GM12878 (cell line): ENCODE results near the gene ADRA2B. TPM values are rescaled to one million over a fixed set of nuclear protein-coding genes. Genes with fewer than 3 reads are reported as not detected.

Source experiments
- ATAC-seq: fragments of 200-7000 bp; cut with Tn5 transposase; 3 replicates; pipeline ENCODE4 v1.9.1; 2020; ENCODE audit warnings: mild to moderate bottlenecking, moderate library complexity
- BruUV-seq: library from RNA; stranded (reverse); fragments of 400-500 nt; replicated peaks from 2 replicates; lab custom pipeline; 2021; lab: Mats Ljungman, UMichigan
- CTCF ChIA-PET: fragments of 300-600 bp; sonication (Branson Sonifier 250); formaldehyde crosslinking; extraction: SDS; loops from one replicate; lab custom pipeline; 2021; ENCODE audit warnings: inconsistent platforms; lab: Yijun Ruan, JAX
- POLR2A ChIA-PET: fragments of 350-600 bp; formaldehyde crosslinking; extraction: SDS; loops from one replicate; lab custom pipeline; 2021; ENCODE audit warnings: inconsistent platforms; lab: Charles Lee
- RAD21 ChIA-PET: fragments of 300-600 bp; sonication (Branson Sonifier 250); formaldehyde crosslinking; loops from one replicate; lab custom pipeline; 2023; ENCODE audit warnings: antibody characterized with exemption; ENCODE audit not compliant: unreplicated experiment; lab: Charles Lee
- SMC1A ChIA-PET: fragments of 300-600 bp; sonication (Branson Sonifier 250); formaldehyde crosslinking; loops from one replicate; lab custom pipeline; 2023; ENCODE audit not compliant: unreplicated experiment, uncharacterized antibody; lab: Charles Lee
- DNase-seq: peaks from one replicate; pipeline ENCODE4 v3.0.0-alpha.2; 2011; ENCODE audit warnings: low read depth, low spot score
- FAIRE-seq: peaks from 3 replicates; lab custom pipeline; 2011; peaks lifted over from hg19 to GRCh38; lab: Jason Lieb, UNC
- H2AFZ ChIP-seq: 2 replicates; pipeline ENCODE4 v1.6.0; 2011; ENCODE audit warnings: low read depth, low read length, control low read depth; ENCODE audit not compliant: control insufficient read depth
- H3K27ac ChIP-seq: 2 replicates; pipeline ENCODE4 v1.5.1; 2011; ENCODE audit warnings: control low read depth; ENCODE audit not compliant: control insufficient read depth, insufficient read depth
- H3K27me3 ChIP-seq, 2 experiments: replicated peaks in 1 of 2; 2 replicates each; pipeline versions ENCODE4 v1.6.0 to v1.6.1; 2011; ENCODE audit warnings: low read length in 1 of 2; ENCODE audit not compliant: control insufficient read depth in 2 of 2, insufficient read depth in 2 of 2
- H3K36me3 ChIP-seq, 2 experiments: 2 replicates each; pipeline ENCODE4 v1.5.1; 2011; ENCODE audit warnings: low read length in 1 of 2; ENCODE audit not compliant: control insufficient read depth in 2 of 2, insufficient read depth in 2 of 2
- H3K4me1 ChIP-seq: 2 replicates; pipeline ENCODE4 v1.6.1; 2011; ENCODE audit warnings: mild to moderate bottlenecking, low read length, moderate library complexity, mixed read lengths; ENCODE audit not compliant: control insufficient read depth, insufficient read depth
- H3K4me2 ChIP-seq: 2 replicates; pipeline ENCODE4 v1.6.0; 2011; ENCODE audit warnings: control low read depth; ENCODE audit not compliant: control insufficient read depth, insufficient read depth
- H3K4me3 ChIP-seq: fragments of 200-600 bp; sonication (generic); 2 replicates; pipeline ENCODE4 v1.5.1; 2016
- H3K79me2 ChIP-seq: 2 replicates; pipeline ENCODE4 v1.6.0; 2011; ENCODE audit warnings: low read length; ENCODE audit not compliant: control insufficient read depth, insufficient read depth
- H3K9ac ChIP-seq: 2 replicates; pipeline ENCODE4 v1.8.0; 2011; ENCODE audit warnings: low read length, control low read depth, mixed read lengths; ENCODE audit not compliant: control insufficient read depth, insufficient read depth
- H3K9me3 ChIP-seq: replicated peaks from 3 replicates; pipeline ENCODE4 v1.5.1; 2011; ENCODE audit warnings: mild to moderate bottlenecking, low read length; ENCODE audit not compliant: control insufficient read depth, insufficient read depth
- H4K20me1 ChIP-seq: 2 replicates; pipeline ENCODE4 v1.6.0; 2011; ENCODE audit not compliant: control insufficient read depth, insufficient read depth
- BRCA1 ChIP-seq: IDR thresholded peaks from 2 replicates; pipeline ENCODE4 v1.6.1; 2011; ENCODE audit warnings: low read depth, low read length, improper control_type of control experiment
- CEBPB ChIP-seq, 2 experiments: fragments of 150-350 bp in 1 of 2; IDR thresholded peaks; 2 replicates each; pipeline ENCODE4 v1.6.1; 2012 to 2014; ENCODE audit warnings: low read depth in 2 of 2, low read length in 2 of 2, borderline replicate concordance in 1 of 2, inconsistent platforms in 1 of 2
- CTCF ChIP-seq, 3 experiments: IDR thresholded peaks in 2 of 3; conservative IDR thresholded peaks in 1 of 3; 2 replicates each; pipeline ENCODE4 v1.5.1; 2011; ENCODE audit warnings: low read depth in 3 of 3, low read length in 3 of 3, mild to moderate bottlenecking in 3 of 3, control low read depth in 2 of 3, moderate library complexity in 2 of 3, inconsistent platforms in 1 of 3, mixed read lengths in 1 of 3; ENCODE audit not compliant: control insufficient read depth in 2 of 3, insufficient read depth in 1 of 3; ENCODE audit errors: extremely low read depth in 1 of 3
- HDGF ChIP-seq: fragments of 450-650 bp; IDR thresholded peaks from 2 replicates; pipeline ENCODE4 v1.6.1; 2016; ENCODE audit warnings: antibody characterized with exemption
- JUND ChIP-seq: IDR thresholded peaks from 2 replicates; pipeline ENCODE4 v1.6.1; 2012; ENCODE audit warnings: low read depth, mild to moderate bottlenecking, low read length, improper control_type of control experiment, moderate library complexity
- SMC3 ChIP-seq: IDR thresholded peaks from 2 replicates; pipeline ENCODE4 v1.6.1; 2011; ENCODE audit warnings: low read length, improper control_type of control experiment, borderline replicate concordance
- STAT3 ChIP-seq: IDR thresholded peaks from 2 replicates; pipeline ENCODE4 v1.6.1; 2011; ENCODE audit warnings: low read depth, low read length, improper control_type of control experiment
- ZNF592 ChIP-seq: fragments of 450-650 bp; IDR thresholded peaks from 2 replicates; pipeline ENCODE4 v1.6.1; 2017; ENCODE audit warnings: mild to moderate bottlenecking, moderate library complexity
- ZNF622 ChIP-seq: fragments of 450-650 bp; IDR thresholded peaks from 2 replicates; pipeline ENCODE4 v1.6.1; 2017; ENCODE audit warnings: mild to moderate bottlenecking, inconsistent platforms
- WGBS: methylation state at CpG from one replicate; pipeline ENCODE4 v1.1.6; 2016; ENCODE audit warnings: low lambda C conversion rate; ENCODE audit not compliant: insufficient replicate concordance, insufficient coverage; ENCODE audit errors: missing lambda C conversion rate; 5-methylcytosine and 5-hydroxymethylcytosine counted together
- in situ Hi-C: fragments of 300-500 bp; cut with MboI; formaldehyde crosslinking; loops from 9 replicates; pipeline ENCODE4 v1.14.3; 2018; ENCODE audit warnings: mixed read lengths
- intact Hi-C: fragments of 100-400 bp; cut with micrococcal nuclease; formaldehyde crosslinking; loops from one replicate; pipeline ENCODE4 v1.14.2; 2022; ENCODE audit not compliant: unreplicated experiment
- polyA plus RNA-seq, 11 experiments: library from polyadenylated mRNA; depleted of rRNA in 4 of 11; unstranded in 6 of 11; stranded (reverse) in 5 of 11; fragments of >200 nt; fragmentation: Nextera tagmentation in 4 of 11; fragmentation: Illumina TruSeq in 1 of 11; extraction: Ambion mirVana in 4 of 11; extraction: Trizol in 1 of 11; gene quantifications; 1 replicate in 1 of 11; 2 replicates in 10 of 11; pipeline versions ENCODE4 v1.2.1 to v1.2.3, GENCODE V29; 2011 to 2016; ENCODE audit warnings: inconsistent platforms in 2 of 11, missing spikeins in 2 of 11, low read depth in 1 of 11
- total RNA-seq, 4 experiments: library from RNA; depleted of rRNA in 3 of 4; stranded (reverse); fragments of >200 nt in 3 of 4; fragmentation: Illumina TruSeq in 1 of 4; extraction: Trizol in 1 of 4; gene quantifications; 2 replicates each; pipeline versions ENCODE4 v1.2.1 to v1.2.3, GENCODE V29; 2013 to 2021
- TF ChIP-seq, protein P1 (sequence below): fragments of 450-650 bp; formaldehyde crosslinking; IDR thresholded peaks from 2 replicates; pipeline ENCODE4 v1.4.0; 2022; ENCODE audit warnings: mild to moderate bottlenecking, moderate library complexity

ADRA2B gene
- total and polyA plus RNA-seq, 10 of the 15 experiments (the other 5 are each of a cell fraction or from before 2014, with no cell fraction given): 0.01 to 0.10 (median 0.04) TPM; not detected in 6

- DNase-seq: no peak
- ATAC-seq: no peak
- no peaks in the 10 kb centered on the region for H3K79me2 ChIP-seq
- peaks cover 0 to 1% of the 10 kb centered on the region in 2 experiments; a peak in 2 of 4 replicates for H3K27me3 ChIP-seq
- no peaks in the 10 kb centered on the region; the same call in 1 of the 2 replicates for H4K20me1 ChIP-seq
- BruUV-seq: no TSS peak
- ChIA-PET CTCF (interaction anchor here (1.9 to 3.8 kb wide), 3 partner anchors 11 to 97 kb away, joined by 9 to 33 read pairs (median 10); no protein-coding TSS in a partner anchor), POLR2A (no interaction called here), RAD21 (interaction anchor here (1.4 kb wide), 2 partner anchors 84 to 127 kb away, joined by 3 to 5 read pairs; no protein-coding TSS in a partner anchor), SMC1A (interaction anchor here (0.8 to 0.9 kb wide), 2 partner anchors 55 to 94 kb away, joined by 3 read pairs; no protein-coding TSS in a partner anchor)
- H3K4me2 ChIP-seq: no peak overlapping the region
- intact Hi-C loops: loop anchor here (5.0 kb wide), 1 partner anchor 148 kb away; the partner anchor contains the start of genes CIAO1 and TMEM127
- H3K27ac ChIP-seq: no peak overlapping the region
- no peaks in the 10 kb centered on the region for H3K9me3 ChIP-seq
- H3K4me3 ChIP-seq: no peak overlapping the region
- H3K9ac ChIP-seq: no peak overlapping the region
- no peak overlapping the region for H2AFZ ChIP-seq
- H3K4me1 ChIP-seq: peaks cover 10% of the 10 kb centered on the region
- no peaks in the 10 kb centered on the region for H3K36me3 ChIP-seq
- 77% methylated on average over 5 of the region's 5 CpGs for WGBS
- FAIRE-seq: no peak
- in situ Hi-C loops: no loop called here
- TF ChIP-seq CEBPB (IDR thresholded peaks at IDR 0.05; ENCODE audit: borderline replicate concordance in 1 of 2, low read depth in 2 of 2, low read length in 2 of 2): no peak
- TF ChIP-seq BRCA1: no peak
- TF ChIP-seq JUND: no peak
- TF ChIP-seq CTCF (IDR thresholded peaks at IDR 0.05 in 2 of 3, conservative IDR thresholded peaks at IDR 0.05 in 1 of 3; ENCODE audit: control insufficient read depth in 2 of 3, extremely low read depth in 1 of 3, insufficient read depth in 1 of 3, low read depth in 3 of 3, low read length in 3 of 3): no peak
- no peak for TF ChIP-seq HDGF
- TF ChIP-seq, protein P1, sequence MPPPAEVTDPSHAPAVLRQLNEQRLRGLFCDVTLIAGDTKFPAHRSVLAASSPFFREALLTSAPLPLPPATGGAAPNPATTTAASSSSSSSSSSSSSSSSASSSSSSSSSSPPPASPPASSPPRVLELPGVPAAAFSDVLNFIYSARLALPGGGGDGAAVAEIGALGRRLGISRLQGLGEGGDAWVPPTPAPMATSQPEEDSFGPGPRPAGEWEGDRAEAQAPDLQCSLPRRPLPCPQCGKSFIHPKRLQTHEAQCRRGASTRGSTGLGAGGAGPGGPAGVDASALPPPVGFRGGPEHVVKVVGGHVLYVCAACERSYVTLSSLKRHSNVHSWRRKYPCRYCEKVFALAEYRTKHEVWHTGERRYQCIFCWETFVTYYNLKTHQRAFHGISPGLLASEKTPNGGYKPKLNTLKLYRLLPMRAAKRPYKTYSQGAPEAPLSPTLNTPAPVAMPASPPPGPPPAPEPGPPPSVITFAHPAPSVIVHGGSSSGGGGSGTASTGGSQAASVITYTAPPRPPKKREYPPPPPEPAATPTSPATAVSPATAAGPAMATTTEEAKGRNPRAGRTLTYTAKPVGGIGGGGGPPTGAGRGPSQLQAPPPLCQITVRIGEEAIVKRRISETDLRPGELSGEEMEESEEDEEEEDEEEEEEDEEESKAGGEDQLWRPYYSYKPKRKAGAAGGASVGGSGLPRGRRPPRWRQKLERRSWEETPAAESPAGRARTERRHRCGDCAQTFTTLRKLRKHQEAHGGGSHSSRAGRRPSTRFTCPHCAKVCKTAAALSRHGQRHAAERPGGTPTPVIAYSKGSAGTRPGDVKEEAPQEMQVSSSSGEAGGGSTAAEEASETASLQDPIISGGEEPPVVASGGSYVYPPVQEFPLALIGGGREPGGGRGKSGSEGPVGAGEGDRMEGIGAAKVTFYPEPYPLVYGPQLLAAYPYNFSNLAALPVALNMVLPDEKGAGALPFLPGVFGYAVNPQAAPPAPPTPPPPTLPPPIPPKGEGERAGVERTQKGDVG: no peak
- TF ChIP-seq STAT3: no peak
- no peak for TF ChIP-seq SMC3
- TF ChIP-seq ZNF622: no peak
- TF ChIP-seq ZNF592: no peak
Measured at GRCh38 chr2:96119389-96119751, 3.0 kb upstream of the ADRA2B start.
